ENCODE measurements around the gene SEC23B. TPM values are rescaled to one million over a fixed set of nuclear protein-coding genes. Genes with fewer than 3 reads are reported as not detected.

Gene SEC23B
- total and polyA plus RNA-seq, 2 of the 13 experiments (the other 11 are each of a cell fraction or from before 2014, with no cell fraction given) = 114 to 120 TPM

GRCh38 chr20:18533978-18534644 is 26.4 kb downstream of the SEC23B start (continued):
- TF ChIP-seq FOXO1 (CRISPR knock-in tag; IDR thresholded peaks at IDR 0.05) (no peak), PHF8 (CRISPR knock-in tag; IDR thresholded peaks at IDR 0.05) (no peak), ZNF34 (CRISPR knock-in tag; IDR thresholded peaks at IDR 0.05; ENCODE audit: borderline replicate concordance) (no peak), NR3C1 (CRISPR knock-in tag; IDR thresholded peaks at IDR 0.05) (no peak), ZNF180 (CRISPR knock-in tag; IDR thresholded peaks at IDR 0.05; ENCODE audit: borderline replicate concordance, low read depth) (no peak), PHF20 (CRISPR knock-in tag; IDR thresholded peaks at IDR 0.05) (no peak), ZFP90 (CRISPR knock-in tag; IDR thresholded peaks at IDR 0.05; ENCODE audit: borderline replicate concordance) (no peak), NFATC3 (CRISPR knock-in tag; IDR thresholded peaks at IDR 0.05) (no peak), HIC2 (CRISPR knock-in tag; IDR thresholded peaks at IDR 0.05; ENCODE audit: low read depth) (peak; percentile 22; the same call in 1 of the 2 replicates), ATF5 (CRISPR knock-in tag; IDR thresholded peaks at IDR 0.05; ENCODE audit: low read depth) (no peak), ZNF513 (CRISPR knock-in tag; conservative IDR thresholded peaks at IDR 0.05) (no peak), ZNF646 (CRISPR knock-in tag; IDR thresholded peaks at IDR 0.05) (no peak), MBNL3 (CRISPR knock-in tag; conservative IDR thresholded peaks at IDR 0.05) (no peak), ZBTB10 (CRISPR knock-in tag; IDR thresholded peaks at IDR 0.05; ENCODE audit: borderline replicate concordance) (no peak), ZSCAN31 (CRISPR knock-in tag; IDR thresholded peaks at IDR 0.05; ENCODE audit: low read depth) (no peak), SMARCE1 (IDR thresholded peaks at IDR 0.05; ENCODE audit: borderline replicate concordance) (no peak)
